MCF 10A (cell line): ENCODE measurements around the gene ZNF862. TPM values are rescaled to one million over a fixed set of nuclear protein-coding genes. Genes with fewer than 3 reads are reported as not detected.

Experiments
- total RNA-seq: library from RNA; stranded (reverse); gene quantifications from 2 replicates; pipeline ENCODE4 v1.2.3, GENCODE V29; 2022

Gene ZNF862
- total RNA-seq, 1 experiment from 2014 or later, result 17.4 TPM

Other genes starting within 250 kb of the ZNF862 start
- gene ZNF467, start 64.8 kb upstream of the ZNF862 start, total RNA-seq, result 3.2 and 3.7 TPM in 2 replicates
- 8.6 and 8.9 TPM in 2 replicates for gene ATP6V0E2, start 35.6 kb downstream of the ZNF862 start, total RNA-seq